ENCODE results near the gene CD27. TPM values are rescaled to one million over a fixed set of nuclear protein-coding genes. Genes with fewer than 3 reads are reported as not detected.

CD27 gene
- total and polyA plus RNA-seq, 2 of the 13 experiments (the other 11 are each of a cell fraction or from before 2014, with no cell fraction given), result 0.12 TPM; not detected in 1

DNA sequence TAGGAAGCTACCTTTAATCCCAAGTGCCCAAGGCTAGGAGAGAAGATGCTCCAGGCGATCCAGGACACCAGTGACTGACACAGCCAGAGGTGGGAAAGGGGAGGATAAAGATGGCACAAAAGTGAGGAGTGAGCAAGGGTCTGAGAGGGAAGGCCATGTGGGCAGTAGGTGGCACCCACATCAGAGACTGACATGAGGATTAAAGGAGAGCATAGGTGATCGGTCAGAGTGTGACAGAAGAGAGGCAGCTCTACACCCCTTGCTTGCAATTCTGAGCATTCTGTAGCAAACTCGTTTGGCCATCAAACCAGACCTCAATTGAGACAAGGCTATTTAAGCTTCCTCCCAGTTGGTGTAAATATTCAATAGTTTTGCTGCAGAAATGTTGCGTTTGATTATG, 724 bp upstream of the CD27 start:
- in situ Hi-C loops (cut with HindIII; ENCODE audit: extremely low pct_ligation_motif_present, low pct_unique_long_range_greater_than_20kb) (no loop called here), intact Hi-C loops (cut with micrococcal nuclease; ENCODE audit: unreplicated experiment) (no loop called here)
- BruUV-seq (replicated peaks), result no TSS peak
- Histone ChIP-seq H3K4me3 (replicated peaks in 1 of 3; ENCODE audit: insufficient read depth in 1 of 3, low read depth in 2 of 3, low read length in 3 of 3) (no peak overlapping the region), H2AFZ (ENCODE audit: low read length) (no peak overlapping the region), H3K4me2 (ENCODE audit: low read depth, low read length) (no peak overlapping the region), H3K9me3 (ENCODE audit: low read length) (no peaks in the 10 kb centered on the region), H3K9ac (ENCODE audit: insufficient read depth, low read depth, low read length) (no peak overlapping the region), H4K20me1 (ENCODE audit: insufficient read depth, low read length) (no peaks in the 10 kb centered on the region), H3K4me1 (ENCODE audit: insufficient read depth, low read length) (peaks cover 33% of the 10 kb centered on the region), H3K27me3 (ENCODE audit: control insufficient read depth in 1 of 2, insufficient read depth in 2 of 2, low read length in 2 of 2) (no peaks in the 10 kb centered on the region; a peak in 1 of 5 replicates), H3K36me3 (replicated peaks in 1 of 2; ENCODE audit: control insufficient read depth in 1 of 2, insufficient read depth in 2 of 2, low read length in 2 of 2) (no peaks in the 10 kb centered on the region), H3K27ac (ENCODE audit: extremely low read length, insufficient read depth, low read length) (no peak overlapping the region), H3K79me2 (ENCODE audit: insufficient read depth, low read length) (no peaks in the 10 kb centered on the region)
- FAIRE-seq, result no peak
- TF ChIP-seq ZNF230 (CRISPR knock-in tag; IDR thresholded peaks at IDR 0.05) (no peak), CEBPZ (IDR thresholded peaks at IDR 0.05; ENCODE audit: low read length) (no peak), ARID2 (CRISPR knock-in tag; IDR thresholded peaks at IDR 0.05; ENCODE audit: borderline replicate concordance) (no peak), ZBTB20 (CRISPR knock-in tag; IDR thresholded peaks at IDR 0.05; ENCODE audit: borderline replicate concordance, low read depth) (no peak), TSC22D2 (CRISPR knock-in tag; IDR thresholded peaks at IDR 0.05; ENCODE audit: borderline replicate concordance) (no peak), SMARCE1 (IDR thresholded peaks at IDR 0.05; ENCODE audit: borderline replicate concordance) (no peak), PRMT3 (CRISPR knock-in tag; IDR thresholded peaks at IDR 0.05; ENCODE audit: borderline replicate concordance, low read depth) (no peak), ZNF558 (CRISPR knock-in tag; IDR thresholded peaks at IDR 0.05; ENCODE audit: borderline replicate concordance) (no peak), ZGPAT (CRISPR knock-in tag; IDR thresholded peaks at IDR 0.05) (no peak)
- TF ChIP-seq, protein P1, sequence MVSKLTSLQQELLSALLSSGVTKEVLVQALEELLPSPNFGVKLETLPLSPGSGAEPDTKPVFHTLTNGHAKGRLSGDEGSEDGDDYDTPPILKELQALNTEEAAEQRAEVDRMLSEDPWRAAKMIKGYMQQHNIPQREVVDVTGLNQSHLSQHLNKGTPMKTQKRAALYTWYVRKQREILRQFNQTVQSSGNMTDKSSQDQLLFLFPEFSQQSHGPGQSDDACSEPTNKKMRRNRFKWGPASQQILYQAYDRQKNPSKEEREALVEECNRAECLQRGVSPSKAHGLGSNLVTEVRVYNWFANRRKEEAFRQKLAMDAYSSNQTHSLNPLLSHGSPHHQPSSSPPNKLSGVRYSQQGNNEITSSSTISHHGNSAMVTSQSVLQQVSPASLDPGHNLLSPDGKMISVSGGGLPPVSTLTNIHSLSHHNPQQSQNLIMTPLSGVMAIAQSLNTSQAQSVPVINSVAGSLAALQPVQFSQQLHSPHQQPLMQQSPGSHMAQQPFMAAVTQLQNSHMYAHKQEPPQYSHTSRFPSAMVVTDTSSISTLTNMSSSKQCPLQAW (CRISPR knock-in tag; IDR thresholded peaks at IDR 0.05), result no peak
- 68% methylated on average over 4 of the region's 4 CpGs for WGBS (ENCODE audit: low lambda C conversion rate)
- ATAC-seq, result no peak
- DNase-seq (ENCODE audit: low spot score), result no peak
- CTCF ChIA-PET (ENCODE audit: low intra/inter-chr PET ratio, low total read pairs), result no interaction called here
- POLR2A ChIA-PET, result interaction anchor here (1.7 to 1.8 kb wide), 2 partner anchors 8 to 27 kb away, joined by 6 to 7 read pairs; partner anchors contain the start of genes TAPBPL and VAMP1
